IMR-90 (cell line): ENCODE measurements around the gene FAM227B.

Source experiments
- CEBPB ChIP-seq: IDR thresholded peaks from 2 replicates; pipeline ENCODE4 v1.6.1; 2012; ENCODE audit warnings: low read depth, low read length, improper control_type of control experiment
- CHD1 ChIP-seq: IDR thresholded peaks from 2 replicates; pipeline ENCODE4 v1.6.1; 2012; ENCODE audit warnings: low read depth, low read length, improper control_type of control experiment
- POLR2A ChIP-seq: IDR thresholded peaks from 2 replicates; pipeline ENCODE4 v1.6.1; 2012; ENCODE audit warnings: mild to moderate bottlenecking, low read depth, low read length
- RFX5 ChIP-seq: IDR thresholded peaks from 2 replicates; pipeline ENCODE4 v1.8.0; 2012; ENCODE audit warnings: low read depth, mild to moderate bottlenecking, low read length, moderate library complexity
- TF ChIP-seq, protein P1 (sequence below): conservative IDR thresholded peaks from 2 replicates; pipeline ENCODE4 v1.5.1; 2012; ENCODE audit warnings: mild to moderate bottlenecking, low read depth, low read length, improper control_type of control experiment

DNA sequence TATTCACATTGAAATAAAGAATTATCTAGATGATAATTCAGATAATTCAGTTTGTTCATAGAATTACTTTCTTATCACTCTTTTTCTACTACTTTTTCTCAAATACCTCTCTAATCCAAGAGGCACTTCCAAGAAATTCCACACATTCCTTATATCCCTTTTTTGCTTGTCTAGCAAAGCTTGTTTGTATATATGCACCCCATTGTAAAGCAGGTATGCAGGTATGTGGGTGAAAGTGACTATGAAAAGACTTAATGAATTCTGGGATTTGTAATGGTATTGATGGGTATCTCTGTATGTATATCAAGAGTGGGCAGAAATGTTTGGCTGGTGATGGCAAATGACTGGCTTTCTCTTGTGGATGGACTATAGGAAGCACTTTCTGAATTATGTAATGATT lies 291.7 kb downstream of the FAM227B start:
- TF ChIP-seq POLR2A (no peak), RFX5 (no peak), CEBPB (no peak), CHD1 (no peak)
- TF ChIP-seq, protein P1, sequence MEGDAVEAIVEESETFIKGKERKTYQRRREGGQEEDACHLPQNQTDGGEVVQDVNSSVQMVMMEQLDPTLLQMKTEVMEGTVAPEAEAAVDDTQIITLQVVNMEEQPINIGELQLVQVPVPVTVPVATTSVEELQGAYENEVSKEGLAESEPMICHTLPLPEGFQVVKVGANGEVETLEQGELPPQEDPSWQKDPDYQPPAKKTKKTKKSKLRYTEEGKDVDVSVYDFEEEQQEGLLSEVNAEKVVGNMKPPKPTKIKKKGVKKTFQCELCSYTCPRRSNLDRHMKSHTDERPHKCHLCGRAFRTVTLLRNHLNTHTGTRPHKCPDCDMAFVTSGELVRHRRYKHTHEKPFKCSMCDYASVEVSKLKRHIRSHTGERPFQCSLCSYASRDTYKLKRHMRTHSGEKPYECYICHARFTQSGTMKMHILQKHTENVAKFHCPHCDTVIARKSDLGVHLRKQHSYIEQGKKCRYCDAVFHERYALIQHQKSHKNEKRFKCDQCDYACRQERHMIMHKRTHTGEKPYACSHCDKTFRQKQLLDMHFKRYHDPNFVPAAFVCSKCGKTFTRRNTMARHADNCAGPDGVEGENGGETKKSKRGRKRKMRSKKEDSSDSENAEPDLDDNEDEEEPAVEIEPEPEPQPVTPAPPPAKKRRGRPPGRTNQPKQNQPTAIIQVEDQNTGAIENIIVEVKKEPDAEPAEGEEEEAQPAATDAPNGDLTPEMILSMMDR, result no peak
